ENCODE measurements around the gene TBCCD1.

TBCCD1 gene

GRCh38 chr3:186600896-186601295 lies 33.8 kb upstream of the TBCCD1 start:
- no peak for DNase-seq (ENCODE audit: low read depth)

GRCh38 chr3:186599785-186600166 lies 32.6 kb upstream of the TBCCD1 start:
- DNase-seq (ENCODE audit: low read depth): no peak
- no peak overlapping the region for H3K4me3 ChIP-seq (ENCODE audit: low read depth, low read length)
- no peak for TF ChIP-seq CTCF (conservative IDR thresholded peaks at IDR 0.05; ENCODE audit: low read depth, low read length)

More at GRCh38 chr3:186600896-186601295, 33.8 kb upstream of the TBCCD1 start:
- TF ChIP-seq CTCF (conservative IDR thresholded peaks at IDR 0.05; ENCODE audit: low read depth, low read length): no peak
- no peak overlapping the region for H3K4me3 ChIP-seq (ENCODE audit: low read depth, low read length)

GRCh38 chr3:186599142-186599784 lies 32.1 kb upstream of the TBCCD1 start:
- DNase-seq (ENCODE audit: low read depth): no peak
- no peak for TF ChIP-seq CTCF (conservative IDR thresholded peaks at IDR 0.05; ENCODE audit: low read depth, low read length)
- no peak overlapping the region for H3K4me3 ChIP-seq (ENCODE audit: low read depth, low read length)

- H3K4me3 ChIP-seq (ENCODE audit: low read depth, low read length): no peak overlapping the region
- TF ChIP-seq CTCF (conservative IDR thresholded peaks at IDR 0.05; ENCODE audit: low read depth, low read length): no peak
- DNase-seq (ENCODE audit: low read depth): no peak
Observed at GRCh38 chr3:186598794-186599141, 31.6 kb upstream of the TBCCD1 start.

- DNase-seq (ENCODE audit: low read depth): peak; percentile 50
- no peak for TF ChIP-seq CTCF (conservative IDR thresholded peaks at IDR 0.05; ENCODE audit: low read depth, low read length)
- H3K4me3 ChIP-seq (ENCODE audit: low read depth, low read length): no peak overlapping the region
Observed at GRCh38 chr3:186598108-186598784, 31.1 kb upstream of the TBCCD1 start.

GRCh38 chr3:186596568-186597287 lies 29.6 kb upstream of the TBCCD1 start:
- DNase-seq (ENCODE audit: low read depth): peak; percentile 62
- no peak overlapping the region for H3K4me3 ChIP-seq (ENCODE audit: low read depth, low read length)
- TF ChIP-seq CTCF (conservative IDR thresholded peaks at IDR 0.05; ENCODE audit: low read depth, low read length): no peak
